22Rv1 (cell line): ENCODE data around the gene MOB1A.

ENCODE experiments used
- ZFX ChIP-seq: fragments of 450-650 bp; IDR thresholded peaks from 2 replicates; pipeline ENCODE4 v1.6.1; 2017; ENCODE audit warnings: antibody characterized with exemption, borderline replicate concordance
- TF ChIP-seq, protein P1 (sequence below): fragments of 450-650 bp; IDR thresholded peaks from 2 replicates; pipeline ENCODE4 v1.5.1; 2017; ENCODE audit warnings: mild to moderate bottlenecking

DNA sequence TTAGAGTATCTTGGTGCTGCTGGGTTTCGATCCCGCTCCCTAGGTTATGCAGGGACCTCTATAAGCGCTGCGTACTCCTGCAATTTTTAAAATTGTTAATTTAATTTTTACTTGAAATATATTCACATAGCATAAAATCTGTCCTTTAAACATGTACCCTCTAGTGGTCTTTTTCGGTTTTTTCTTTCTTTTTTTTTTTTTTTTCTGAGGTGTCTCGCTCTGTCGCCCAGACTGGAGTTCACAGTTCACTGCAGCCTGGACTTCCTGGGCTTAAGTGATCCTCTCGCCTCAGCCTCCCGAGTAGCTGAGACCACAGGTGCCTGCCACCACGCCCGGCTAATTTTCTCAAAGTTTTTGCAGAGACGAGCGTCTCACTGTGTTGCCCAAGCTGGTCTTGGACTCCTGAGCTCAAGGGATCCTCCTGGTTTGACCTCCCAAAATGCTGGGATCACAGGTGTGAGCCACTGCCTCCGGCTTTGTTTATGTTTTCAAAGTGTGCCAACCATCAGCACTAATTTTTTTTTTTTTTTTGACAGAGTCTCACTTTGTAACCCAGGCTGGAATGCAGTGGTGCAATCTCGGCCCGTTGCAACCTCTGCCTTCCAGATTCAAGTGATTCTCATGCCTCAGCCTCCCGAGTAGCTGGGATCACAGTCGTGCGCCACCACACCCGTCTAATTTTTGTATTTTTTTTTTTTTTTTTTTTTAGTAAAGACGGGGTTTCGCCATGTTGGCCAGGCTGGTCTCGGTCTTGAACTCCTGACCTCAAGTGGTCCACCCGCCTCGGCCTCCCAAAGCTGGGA lies 585 bp upstream of the MOB1A start:
- TF ChIP-seq, protein P1, sequence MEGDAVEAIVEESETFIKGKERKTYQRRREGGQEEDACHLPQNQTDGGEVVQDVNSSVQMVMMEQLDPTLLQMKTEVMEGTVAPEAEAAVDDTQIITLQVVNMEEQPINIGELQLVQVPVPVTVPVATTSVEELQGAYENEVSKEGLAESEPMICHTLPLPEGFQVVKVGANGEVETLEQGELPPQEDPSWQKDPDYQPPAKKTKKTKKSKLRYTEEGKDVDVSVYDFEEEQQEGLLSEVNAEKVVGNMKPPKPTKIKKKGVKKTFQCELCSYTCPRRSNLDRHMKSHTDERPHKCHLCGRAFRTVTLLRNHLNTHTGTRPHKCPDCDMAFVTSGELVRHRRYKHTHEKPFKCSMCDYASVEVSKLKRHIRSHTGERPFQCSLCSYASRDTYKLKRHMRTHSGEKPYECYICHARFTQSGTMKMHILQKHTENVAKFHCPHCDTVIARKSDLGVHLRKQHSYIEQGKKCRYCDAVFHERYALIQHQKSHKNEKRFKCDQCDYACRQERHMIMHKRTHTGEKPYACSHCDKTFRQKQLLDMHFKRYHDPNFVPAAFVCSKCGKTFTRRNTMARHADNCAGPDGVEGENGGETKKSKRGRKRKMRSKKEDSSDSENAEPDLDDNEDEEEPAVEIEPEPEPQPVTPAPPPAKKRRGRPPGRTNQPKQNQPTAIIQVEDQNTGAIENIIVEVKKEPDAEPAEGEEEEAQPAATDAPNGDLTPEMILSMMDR: peak; percentile 32
- no peak for TF ChIP-seq ZFX
